ENCODE results near the gene PRRC2B.

PRRC2B gene

DNA sequence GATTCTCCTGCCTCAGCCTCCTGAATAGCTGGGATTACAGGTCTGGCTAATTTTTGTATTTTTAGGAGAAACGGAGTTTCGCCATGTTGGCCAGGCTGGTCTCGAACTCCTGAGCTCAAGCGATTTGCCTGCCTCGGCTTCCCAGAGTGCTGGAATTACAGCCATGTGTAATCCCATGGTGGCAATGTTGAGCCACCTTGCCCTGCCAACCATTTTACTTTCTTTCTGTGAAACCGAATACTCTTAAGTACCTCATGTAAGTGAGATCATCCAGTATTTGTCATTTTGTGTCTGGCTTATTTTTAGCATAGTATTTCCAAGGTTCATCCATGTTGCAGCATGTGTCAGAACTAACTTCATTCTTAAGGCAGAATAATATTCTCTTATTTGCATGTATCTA is 8.2 kb downstream of the PRRC2B start:
- peaks cover 71% of the 10 kb centered on the region for H3K4me1 ChIP-seq (ENCODE audit: insufficient read depth, low read length)
- peaks cover 8% of the 10 kb centered on the region for H3K36me3 ChIP-seq (ENCODE audit: insufficient read depth, low read length)
- H3K4me3 ChIP-seq (ENCODE audit: low read length) = peak overlapping the region; percentile 3; the same call in 1 of the 2 replicates
- no peaks in the 10 kb centered on the region for H3K9me3 ChIP-seq (ENCODE audit: insufficient read depth, low read depth, low read length)
- H3K27ac ChIP-seq (ENCODE audit: low read depth, low read length) = peak overlapping the region; percentile 62; the same call in 1 of the 2 replicates
- no peak overlapping the region for H3K9ac ChIP-seq (ENCODE audit: low read depth, low read length)
- H3K27me3 ChIP-seq (ENCODE audit: insufficient read depth, low read length) = no peaks in the 10 kb centered on the region
- 90% methylated on average over 6 of the region's 6 CpGs for WGBS

DNA sequence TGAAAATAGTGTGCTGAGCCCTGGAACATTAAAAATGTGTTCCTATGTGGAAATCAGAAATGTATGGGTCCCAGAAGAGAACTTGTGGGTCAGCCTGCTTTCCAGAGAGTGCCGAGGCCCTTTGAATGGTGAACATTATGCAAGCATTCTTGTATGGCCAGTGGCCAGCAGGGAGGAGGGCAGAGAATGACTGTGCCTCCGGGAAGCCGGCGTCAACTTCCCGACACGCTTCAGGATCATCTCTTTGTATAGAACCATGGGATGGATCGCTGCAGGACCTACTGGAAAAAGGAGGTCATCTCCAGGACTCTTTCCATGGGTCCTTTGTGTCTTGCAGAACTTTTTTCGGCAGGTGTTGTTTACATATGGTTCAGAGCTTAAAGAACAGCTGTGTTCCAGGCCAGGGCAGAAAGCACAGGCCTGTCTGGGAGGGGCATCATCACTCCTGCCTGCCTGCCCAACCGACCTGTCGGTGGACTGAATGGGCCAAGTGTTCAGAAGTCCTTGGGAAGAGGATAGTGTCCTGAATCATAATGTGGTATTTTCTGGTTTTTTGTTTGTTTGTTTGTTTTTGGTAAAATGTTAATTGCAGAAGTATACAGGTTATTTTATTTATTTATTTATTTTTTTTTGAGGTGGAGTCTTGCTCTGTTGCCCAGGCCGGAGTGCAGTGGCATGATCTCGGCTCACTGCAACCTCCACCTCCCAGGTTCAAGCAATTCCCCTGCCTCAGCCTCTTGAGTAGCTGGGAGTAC is 9.0 kb downstream of the PRRC2B start:
- H3K27ac ChIP-seq (ENCODE audit: low read depth, low read length) = peak overlapping the region; percentile 62; the same call in 1 of the 2 replicates

DNA sequence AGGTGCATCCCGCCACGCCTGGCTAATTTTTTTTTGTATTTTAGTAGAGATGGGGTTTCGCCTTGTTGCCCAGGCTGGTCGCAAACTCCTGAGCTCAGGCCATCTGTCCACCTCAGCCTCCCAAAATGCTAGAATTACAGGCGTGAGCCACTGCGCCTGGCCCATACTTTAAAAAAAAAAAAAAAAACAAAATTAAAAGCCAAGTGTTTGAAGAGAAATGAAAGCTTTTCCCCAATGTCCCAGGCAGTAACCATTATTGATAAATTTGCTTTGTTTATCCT is 9.5 kb downstream of the PRRC2B start:
- H3K4me3 ChIP-seq (ENCODE audit: low read length) = no peak overlapping the region
- peaks cover 3% of the 10 kb centered on the region for H3K36me3 ChIP-seq (ENCODE audit: insufficient read depth, low read length)
- no peaks in the 10 kb centered on the region for H3K27me3 ChIP-seq (ENCODE audit: insufficient read depth, low read length)
- H3K27ac ChIP-seq (ENCODE audit: low read depth, low read length) = no peak overlapping the region
- peaks cover 70% of the 10 kb centered on the region for H3K4me1 ChIP-seq (ENCODE audit: insufficient read depth, low read length)
- 86% methylated on average over 6 of the region's 6 CpGs for WGBS
- no peaks in the 10 kb centered on the region for H3K9me3 ChIP-seq (ENCODE audit: insufficient read depth, low read depth, low read length)
- H3K9ac ChIP-seq (ENCODE audit: low read depth, low read length) = no peak overlapping the region

More for the DNA sequence above, 9.0 kb downstream of the PRRC2B start:
- Histone ChIP-seq H3K9ac (ENCODE audit: low read depth, low read length) (no peak overlapping the region), H3K27me3 (ENCODE audit: insufficient read depth, low read length) (no peaks in the 10 kb centered on the region), H3K9me3 (ENCODE audit: insufficient read depth, low read depth, low read length) (no peaks in the 10 kb centered on the region), H3K4me1 (ENCODE audit: insufficient read depth, low read length) (peaks cover 70% of the 10 kb centered on the region), H3K4me3 (ENCODE audit: low read length) (peak overlapping the region; percentile 3; the same call in 1 of the 2 replicates), H3K36me3 (ENCODE audit: insufficient read depth, low read length) (peaks cover 8% of the 10 kb centered on the region)
- WGBS = 52% methylated on average over 12 of the region's 12 CpGs

DNA sequence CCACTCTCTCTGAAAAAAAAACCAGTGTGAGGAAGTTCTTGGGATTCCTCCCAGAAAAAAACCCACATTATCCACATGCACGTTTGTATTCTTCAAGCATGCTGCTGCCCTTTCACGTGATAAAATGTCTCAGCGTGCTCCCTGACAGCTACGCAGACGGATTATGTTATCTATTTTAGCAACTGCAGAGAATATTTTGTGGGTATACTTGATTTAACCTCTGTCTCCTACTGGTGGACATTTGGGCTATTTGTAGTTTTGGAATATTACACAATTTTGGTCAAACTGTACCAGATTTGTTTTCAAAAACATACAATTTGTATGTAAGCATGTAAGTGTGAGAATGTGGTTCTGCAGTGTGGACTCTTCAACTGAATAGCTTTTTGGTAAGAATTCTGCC is 10.7 kb downstream of the PRRC2B start:
- Histone ChIP-seq H3K36me3 (ENCODE audit: insufficient read depth, low read length) (no peaks in the 10 kb centered on the region), H3K4me1 (ENCODE audit: insufficient read depth, low read length) (peaks cover 73% of the 10 kb centered on the region), H3K27ac (ENCODE audit: low read depth, low read length) (peak overlapping the region; percentile 89), H3K4me3 (ENCODE audit: low read length) (peak overlapping the region; percentile 19; the same call in 1 of the 2 replicates), H3K27me3 (ENCODE audit: insufficient read depth, low read length) (no peaks in the 10 kb centered on the region), H3K9me3 (ENCODE audit: insufficient read depth, low read depth, low read length) (no peaks in the 10 kb centered on the region), H3K9ac (ENCODE audit: low read depth, low read length) (no peak overlapping the region)
- WGBS = 39% methylated on average over 5 of the region's 5 CpGs

DNA sequence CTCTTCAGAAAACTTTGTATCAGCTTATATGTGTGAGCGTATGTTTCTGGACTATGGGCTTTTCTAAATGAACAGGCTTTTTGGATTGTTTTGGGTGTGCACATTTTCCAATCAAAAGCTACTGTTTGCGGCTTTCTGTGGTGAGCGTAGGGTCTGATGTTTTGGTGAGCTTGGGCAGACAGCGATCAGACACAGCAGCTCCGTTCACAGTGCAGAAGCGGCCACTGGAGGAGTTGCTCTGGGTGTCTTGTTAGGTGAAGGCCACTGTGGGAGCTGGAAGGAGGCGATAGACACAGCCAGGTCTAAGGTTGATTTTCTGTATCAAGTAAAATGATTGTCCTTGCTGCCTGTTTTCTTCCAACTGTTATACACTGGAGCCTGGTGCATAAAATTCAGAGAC is 11.1 kb downstream of the PRRC2B start:
- WGBS = 62% methylated on average over 7 of the region's 7 CpGs
- Histone ChIP-seq H3K36me3 (ENCODE audit: insufficient read depth, low read length) (no peaks in the 10 kb centered on the region; the same call in 1 of the 2 replicates), H3K27ac (ENCODE audit: low read depth, low read length) (peak overlapping the region; percentile 89), H3K4me1 (ENCODE audit: insufficient read depth, low read length) (peaks cover 77% of the 10 kb centered on the region), H3K9ac (ENCODE audit: low read depth, low read length) (peak overlapping the region; percentile 11; the same call in 1 of the 2 replicates), H3K9me3 (ENCODE audit: insufficient read depth, low read depth, low read length) (no peaks in the 10 kb centered on the region), H3K4me3 (ENCODE audit: low read length) (peak overlapping the region; percentile 19), H3K27me3 (ENCODE audit: insufficient read depth, low read length) (no peaks in the 10 kb centered on the region)

DNA sequence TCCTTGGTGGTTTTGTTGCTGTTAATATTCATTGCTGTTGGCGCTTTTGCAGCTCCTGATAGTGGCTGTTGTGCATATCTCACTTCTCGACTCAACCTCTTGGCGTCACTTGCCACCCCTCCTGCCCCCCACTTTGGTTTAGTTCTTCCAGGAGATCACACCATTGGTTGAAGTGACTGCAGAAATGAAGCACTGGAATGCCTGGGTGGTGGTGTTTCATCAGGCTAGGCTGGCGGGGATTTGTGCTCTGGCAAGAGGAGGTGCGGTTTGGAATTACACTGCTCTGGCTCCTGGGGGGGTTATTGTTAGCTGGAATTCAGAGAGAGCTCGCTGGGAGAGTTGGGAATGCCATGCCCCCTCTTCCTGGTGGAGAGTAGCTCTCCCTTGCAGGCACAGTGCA is 11.5 kb downstream of the PRRC2B start:
- Histone ChIP-seq H3K9ac (ENCODE audit: low read depth, low read length) (peak overlapping the region; percentile 31), H3K4me1 (ENCODE audit: insufficient read depth, low read length) (peaks cover 80% of the 10 kb centered on the region), H3K27ac (ENCODE audit: low read depth, low read length) (peak overlapping the region; percentile 89), H3K27me3 (ENCODE audit: insufficient read depth, low read length) (no peaks in the 10 kb centered on the region), H3K36me3 (ENCODE audit: insufficient read depth, low read length) (no peaks in the 10 kb centered on the region; the same call in 1 of the 2 replicates), H3K9me3 (ENCODE audit: insufficient read depth, low read depth, low read length) (no peaks in the 10 kb centered on the region), H3K4me3 (ENCODE audit: low read length) (peak overlapping the region; percentile 19)
- WGBS = 9% methylated on average over 6 of the region's 6 CpGs

DNA sequence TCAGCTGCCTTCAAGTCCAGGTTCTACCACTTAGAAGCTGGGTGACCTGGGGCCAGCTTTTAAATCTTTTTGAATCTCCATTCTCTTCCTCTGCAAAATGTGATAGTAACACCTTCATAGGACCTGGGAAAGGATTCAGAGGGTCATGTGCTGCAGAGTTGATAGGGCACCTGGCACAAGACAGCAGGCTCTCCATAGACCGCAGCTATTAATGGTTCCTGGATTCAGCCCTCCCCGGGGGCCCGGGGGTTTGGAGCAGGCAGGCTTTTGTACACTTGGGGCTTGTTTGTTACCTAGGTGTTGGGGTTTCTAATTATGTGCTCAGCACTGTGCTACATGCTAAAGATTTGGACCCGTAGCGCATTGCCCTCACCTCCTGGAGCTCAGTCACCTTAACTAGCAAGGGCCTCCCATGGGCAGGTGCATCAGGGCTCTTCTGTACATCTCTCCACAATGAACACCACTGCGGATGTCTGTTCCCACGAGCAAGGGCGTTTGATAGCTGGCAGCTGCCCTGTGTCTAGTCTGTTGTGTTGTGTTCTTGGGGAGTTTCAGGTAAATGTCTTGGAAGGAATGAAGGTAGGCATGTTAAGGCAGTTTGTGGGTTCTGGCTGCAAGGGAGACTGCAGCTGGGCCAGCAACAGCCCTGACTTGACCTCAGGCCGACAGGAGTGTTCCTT is 12.1 kb downstream of the PRRC2B start:
- Histone ChIP-seq H3K9me3 (ENCODE audit: insufficient read depth, low read depth, low read length) (no peaks in the 10 kb centered on the region), H3K4me3 (ENCODE audit: low read length) (peak overlapping the region; percentile 28), H3K27me3 (ENCODE audit: insufficient read depth, low read length) (no peaks in the 10 kb centered on the region), H3K9ac (ENCODE audit: low read depth, low read length) (peak overlapping the region; percentile 31), H3K27ac (ENCODE audit: low read depth, low read length) (peak overlapping the region; percentile 89), H3K36me3 (ENCODE audit: insufficient read depth, low read length) (no peaks in the 10 kb centered on the region; the same call in 1 of the 2 replicates), H3K4me1 (ENCODE audit: insufficient read depth, low read length) (peaks cover 74% of the 10 kb centered on the region)
- 76% methylated on average over 9 of the region's 9 CpGs for WGBS

DNA sequence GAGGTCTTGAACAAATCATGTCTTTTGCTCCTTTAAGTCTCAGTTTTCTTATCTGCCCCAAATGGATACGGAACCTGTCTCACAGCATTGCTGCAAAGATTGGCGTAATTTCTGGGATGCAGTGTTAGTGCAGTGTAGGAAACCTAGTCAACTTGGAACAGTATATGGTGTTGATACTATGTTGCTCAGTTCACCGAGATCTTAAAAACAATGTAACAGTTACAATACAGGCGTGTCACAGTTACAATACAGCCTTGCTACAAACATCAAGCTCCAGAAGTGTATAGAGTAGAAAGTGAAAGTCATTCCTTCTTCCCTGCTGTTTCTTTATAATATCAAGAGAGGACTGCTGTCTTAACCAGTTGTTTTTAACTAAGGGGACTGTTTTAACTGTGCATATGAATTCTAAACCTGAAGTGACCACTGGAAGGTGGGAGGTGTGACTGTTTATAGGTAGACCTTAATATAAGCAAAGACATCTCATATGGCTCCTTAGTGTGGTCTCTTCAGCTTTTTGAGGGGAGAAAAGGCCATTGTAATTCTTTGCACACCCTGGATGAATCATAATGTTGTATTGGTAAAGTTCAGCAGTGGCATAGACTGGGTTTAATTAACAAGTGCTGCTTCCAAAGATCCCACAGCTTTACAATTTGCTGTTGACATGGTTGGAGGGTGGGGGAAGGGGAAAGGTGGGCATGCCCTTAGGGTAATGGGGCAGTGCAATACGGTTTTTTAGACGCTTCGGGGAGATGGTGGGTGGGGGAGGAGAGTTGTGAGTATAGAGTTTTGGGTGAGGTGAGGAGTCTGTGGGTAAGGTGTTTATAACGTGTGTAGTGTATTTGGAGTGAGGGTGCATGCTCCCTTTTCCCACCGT is 12.9 kb downstream of the PRRC2B start:
- Histone ChIP-seq H3K27ac (ENCODE audit: low read depth, low read length) (peak overlapping the region; percentile 89), H3K9ac (ENCODE audit: low read depth, low read length) (peak overlapping the region; percentile 31), H3K4me1 (ENCODE audit: insufficient read depth, low read length) (peaks cover 76% of the 10 kb centered on the region)

DNA sequence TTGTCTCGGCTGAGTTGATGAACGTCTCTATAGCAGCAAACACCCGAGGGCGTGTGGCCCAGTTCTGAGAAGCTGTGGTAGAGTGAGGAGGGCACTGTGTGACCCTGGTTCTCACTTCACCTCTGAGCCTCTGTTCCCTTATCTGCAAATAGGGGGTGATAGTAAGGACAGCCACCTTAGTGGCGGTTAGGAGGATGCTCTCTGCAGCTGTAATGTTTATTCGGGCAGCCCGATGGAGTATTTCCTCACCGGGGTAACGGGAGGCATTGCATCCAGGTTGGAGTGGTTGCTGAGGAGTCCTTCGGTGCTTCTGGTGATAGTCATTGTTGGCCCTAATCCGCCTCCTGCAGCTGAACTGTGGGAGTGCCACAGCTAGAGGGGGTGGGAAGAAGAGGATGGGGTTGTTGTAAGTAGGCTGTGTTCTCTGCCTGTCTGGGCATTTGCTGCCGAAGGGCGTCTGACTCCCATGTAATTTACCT is 13.9 kb downstream of the PRRC2B start:
- H3K4me3 ChIP-seq (ENCODE audit: low read length) = peak overlapping the region; percentile 28
- no peaks in the 10 kb centered on the region for H3K27me3 ChIP-seq (ENCODE audit: insufficient read depth, low read length)
- 18% methylated on average over 13 of the region's 13 CpGs for WGBS
- peaks cover 68% of the 10 kb centered on the region for H3K4me1 ChIP-seq (ENCODE audit: insufficient read depth, low read length)
- peaks cover 8% of the 10 kb centered on the region; the same call in 1 of the 2 replicates for H3K36me3 ChIP-seq (ENCODE audit: insufficient read depth, low read length)
- no peaks in the 10 kb centered on the region for H3K9me3 ChIP-seq (ENCODE audit: insufficient read depth, low read depth, low read length)
- peak overlapping the region; percentile 8; the same call in 1 of the 2 replicates for H3K9ac ChIP-seq (ENCODE audit: low read depth, low read length)
- peak overlapping the region; percentile 89 for H3K27ac ChIP-seq (ENCODE audit: low read depth, low read length)

More for the DNA sequence above, 12.9 kb downstream of the PRRC2B start:
- peak overlapping the region; percentile 28 for H3K4me3 ChIP-seq (ENCODE audit: low read length)
- no peaks in the 10 kb centered on the region for H3K27me3 ChIP-seq (ENCODE audit: insufficient read depth, low read length)
- no peaks in the 10 kb centered on the region; the same call in 1 of the 2 replicates for H3K36me3 ChIP-seq (ENCODE audit: insufficient read depth, low read length)
- no peaks in the 10 kb centered on the region for H3K9me3 ChIP-seq (ENCODE audit: insufficient read depth, low read depth, low read length)
- 38% methylated on average over 7 of the region's 9 CpGs for WGBS

DNA sequence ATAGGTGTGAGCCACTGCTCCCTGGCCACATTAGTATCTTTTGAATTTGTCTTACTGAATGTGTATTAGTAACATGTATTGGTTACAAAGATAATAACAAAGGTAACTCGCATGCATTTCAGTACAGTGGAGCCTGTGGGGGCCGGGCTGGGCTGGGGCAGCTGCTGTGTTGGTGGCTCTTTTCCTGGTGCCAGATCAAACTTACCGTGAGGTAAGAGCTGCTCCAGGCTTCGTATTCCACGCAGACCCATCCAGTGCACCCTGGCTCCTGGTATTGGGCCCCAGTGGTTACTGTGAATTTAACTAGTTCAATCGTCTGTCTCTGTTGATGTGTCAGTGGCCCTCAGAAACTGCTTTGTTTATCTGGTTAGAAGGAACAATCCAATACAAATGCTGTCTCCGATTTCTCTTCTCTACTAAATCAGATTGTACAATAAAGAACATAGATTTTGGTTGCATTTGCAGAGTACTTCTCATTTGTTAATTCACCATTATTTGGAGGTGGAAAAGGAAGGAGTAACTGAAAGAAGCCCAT is 15.6 kb downstream of the PRRC2B start:
- H3K9me3 ChIP-seq (ENCODE audit: insufficient read depth, low read depth, low read length) = peaks cover 5% of the 10 kb centered on the region; the same call in 1 of the 2 replicates
- H3K9ac ChIP-seq (ENCODE audit: low read depth, low read length) = no peak overlapping the region
- H3K36me3 ChIP-seq (ENCODE audit: insufficient read depth, low read length) = peaks cover 24% of the 10 kb centered on the region; the same call in 1 of the 2 replicates
- H3K27me3 ChIP-seq (ENCODE audit: insufficient read depth, low read length) = no peaks in the 10 kb centered on the region
- peaks cover 55% of the 10 kb centered on the region for H3K4me1 ChIP-seq (ENCODE audit: insufficient read depth, low read length)
- 77% methylated on average over 6 of the region's 7 CpGs for WGBS
- H3K4me3 ChIP-seq (ENCODE audit: low read length) = no peak overlapping the region
- peak overlapping the region; percentile 10; the same call in 1 of the 2 replicates for H3K27ac ChIP-seq (ENCODE audit: low read depth, low read length)

All from HUES64 (cell line).